ENCODE data around the gene CSNK2A1. TPM values are rescaled to one million over a fixed set of nuclear protein-coding genes. Genes with fewer than 3 reads are reported as not detected.
"Not testable (repeated sequence)": the region's sequence is repeated elsewhere in the genome, so short reads cannot be mapped to it uniquely, and the experiment has no call there.

Gene CSNK2A1
- total and polyA plus RNA-seq, 2 of the 8 experiments (the other 6 are each of a cell fraction or from before 2014, with no cell fraction given), result 117 to 260 TPM

- POLR2A ChIA-PET (ENCODE audit: partially characterized antibody), result interaction anchor here (1.1 to 1.5 kb wide), 2 partner anchors 19 to 47 kb away, joined by 3 to 5 read pairs; no protein-coding TSS in a partner anchor
- WGBS, 2 experiments (ENCODE audit: extremely low coverage in 1 of 2, insufficient coverage in 1 of 2, insufficient read length in 1 of 2, insufficient replicate concordance in 2 of 2, low coverage in 1 of 2, low lambda C conversion rate in 2 of 2, missing lambda C conversion rate in 1 of 2), result 92% methylated on average over 9 of the region's 9 CpGs; no CpG with 5 or more reads in 1 of the 2 experiments
Observed at GRCh38 chr20:510328-511057, 33.1 kb downstream of the CSNK2A1 start.

More at GRCh38 chr20:510328-511057, 33.1 kb downstream of the CSNK2A1 start:
- not testable (repeated sequence) for H3K4ac ChIP-seq (replicated peaks; ENCODE audit: insufficient read length, low read depth, low read length); H2BK12ac ChIP-seq (ENCODE audit: low read depth, low read length); H4K5ac ChIP-seq (ENCODE audit: insufficient read length, low read depth, low read length); H3K23ac ChIP-seq (ENCODE audit: insufficient read length); H4K91ac ChIP-seq (replicated peaks; ENCODE audit: insufficient read length, low read length); H3K14ac ChIP-seq (ENCODE audit: insufficient read length); DNase-seq (ENCODE audit: low read depth in 1 of 2, low spot score in 2 of 2); H3K4me1 ChIP-seq (replicated peaks in 1 of 4; ENCODE audit: control insufficient read depth in 3 of 4, insufficient read depth in 4 of 4, low read length in 3 of 4); H2BK5ac ChIP-seq (ENCODE audit: low read depth, low read length); H3K4me3 ChIP-seq (ENCODE audit: extremely low read depth in 1 of 4, insufficient read depth in 2 of 4, low read depth in 3 of 4, low read length in 4 of 4); H3K79me1 ChIP-seq (ENCODE audit: low read depth, low read length); H3K56ac ChIP-seq (replicated peaks; ENCODE audit: insufficient read length, low read depth, low read length); H3K4me2 ChIP-seq (ENCODE audit: insufficient read depth in 1 of 2, low read depth in 2 of 2, low read length in 2 of 2); H2AFZ ChIP-seq (ENCODE audit: low read length); H3K9ac ChIP-seq (replicated peaks in 1 of 4; ENCODE audit: extremely low read depth in 1 of 4, low read depth in 3 of 4, low read length in 3 of 4); H2AK5ac ChIP-seq (ENCODE audit: low read depth, low read length); H3K23me2 ChIP-seq (ENCODE audit: low read depth, low read length); H3K27ac ChIP-seq (ENCODE audit: low read depth, low read length); H3K9me3 ChIP-seq (ENCODE audit: insufficient read depth in 2 of 2, low read depth in 1 of 2, low read length in 1 of 2); H2BK120ac ChIP-seq (replicated peaks; ENCODE audit: low read depth, low read length); H3K27me3 ChIP-seq (replicated peaks in 1 of 4; ENCODE audit: control insufficient read depth in 3 of 4, extremely low read depth in 1 of 4, insufficient read depth in 3 of 4, low read length in 3 of 4); H4K8ac ChIP-seq (ENCODE audit: extremely low read depth, insufficient read depth, low read length); H2BK20ac ChIP-seq (ENCODE audit: low read length); FAIRE-seq; H3K18ac ChIP-seq (ENCODE audit: extremely low read depth, low read length); H2BK15ac ChIP-seq (ENCODE audit: low read length)
- Histone ChIP-seq H3K79me2 (ENCODE audit: control insufficient read depth in 1 of 2, insufficient read depth in 2 of 2, low read length in 2 of 2) (peaks cover 27 to 95% of the 10 kb centered on the region in 2 experiments), H3K36me3 (ENCODE audit: control insufficient read depth in 2 of 4, insufficient read depth in 4 of 4, low read length in 3 of 4) (peaks cover 11 to 26% (median 22%) of the 10 kb centered on the region in 4 experiments), H4K20me1 (replicated peaks in 1 of 2; ENCODE audit: control insufficient read depth in 1 of 2, insufficient read depth in 2 of 2, low read length in 2 of 2) (peaks cover 25 to 37% of the 10 kb centered on the region in 2 experiments)
- CTCF ChIA-PET (ENCODE audit: partially characterized antibody), result interaction anchor here (0.7 to 1.5 kb wide), 10 partner anchors 11 to 157 kb away, joined by 3 to 5 read pairs (median 3); no protein-coding TSS in a partner anchor

All from H1 (cell line).